Mammary epithelial cell (primary cell): ENCODE measurements around the gene NR2E1.

Experiments used
- CTCF ChIP-seq, 2 donors: IDR thresholded peaks in 1 of 2; conservative IDR thresholded peaks in 1 of 2; 2 replicates each; pipeline ENCODE4 v1.5.1; 2011 to 2012; ENCODE audit warnings: inconsistent platforms in 2 of 2, low read length in 2 of 2, mild to moderate bottlenecking in 2 of 2, control low read depth in 1 of 2, low read depth in 1 of 2; ENCODE audit not compliant: insufficient read depth in 1 of 2; ENCODE audit errors: extremely low read depth in 1 of 2
- EZH2 ChIP-seq: IDR thresholded peaks from 2 replicates; pipeline ENCODE4 v1.6.1; 2012; ENCODE audit warnings: low read length, inconsistent platforms, borderline replicate concordance

- peak; percentile 2 to 7 for TF ChIP-seq CTCF (conservative IDR thresholded peaks at IDR 0.05 in 1 of 2, IDR thresholded peaks at IDR 0.05 in 1 of 2; ENCODE audit: extremely low read depth in 1 of 2, insufficient read depth in 1 of 2, low read depth in 1 of 2, low read length in 2 of 2)
- TF ChIP-seq EZH2, result no peak
Measured at GRCh38 chr6:108145639-108146038, 20.2 kb upstream of the NR2E1 start.
